PC-3 (cell line): ENCODE data around the gene DBX2. TPM values are rescaled to one million over a fixed set of nuclear protein-coding genes. Genes with fewer than 3 reads are reported as not detected.
"Not testable (repeated sequence)": the region's sequence is repeated elsewhere in the genome, so short reads cannot be mapped to it uniquely, and the experiment has no call there.

Source experiments
- ATAC-seq: fragments of 200-7000 bp; cut with Tn5 transposase; 2 replicates; pipeline ENCODE4 v1.9.1; 2020; ENCODE audit warnings: mild to moderate bottlenecking, moderate library complexity
- Bru-seq: library from RNA; stranded (reverse); fragments of 400-500 nt; gene quantifications from one replicate; lab custom pipeline; 2021; lab: Mats Ljungman, UMichigan
- BruChase-seq, 2 experiments: library from RNA; stranded (reverse); fragments of 400-500 nt; gene quantifications; one replicate each; lab custom pipeline; 2021; lab: Mats Ljungman, UMichigan
- BruUV-seq: library from RNA; stranded (reverse); fragments of 400-500 nt; replicated peaks from 2 replicates; lab custom pipeline; 2021; lab: Mats Ljungman, UMichigan
- CTCF ChIA-PET: fragments of 300-600 bp; sonication (Branson Sonifier 250); formaldehyde crosslinking; loops from one replicate; lab custom pipeline; 2022; ENCODE audit warnings: antibody characterized with exemption; lab: Charles Lee
- POLR2A ChIA-PET: fragments of 300-600 bp; sonication (Branson Sonifier 250); formaldehyde crosslinking; loops from one replicate; lab custom pipeline; 2022; ENCODE audit warnings: antibody characterized with exemption; ENCODE audit not compliant: unreplicated experiment; lab: Charles Lee
- DNase-seq: peaks from one replicate; pipeline ENCODE4 v3.0.0-alpha.2; 2015
- H2AFZ ChIP-seq: fragments of 300-600 bp; sonication (generic); 2 replicates; pipeline ENCODE4 v1.6.0; 2016; ENCODE audit warnings: antibody characterized with exemption, low read length
- H3F3A ChIP-seq: fragments of 300-600 bp; sonication (generic); one replicate; pipeline ENCODE4 v1.6.0; 2017; ENCODE audit warnings: antibody characterized with exemption, low read length, control low read depth, mild to moderate bottlenecking; ENCODE audit not compliant: unreplicated experiment
- H3K27ac ChIP-seq: fragments of 300-600 bp; sonication (generic); 2 replicates; pipeline ENCODE4 v1.5.1; 2016; ENCODE audit warnings: mild to moderate bottlenecking, low read length
- H3K27me3 ChIP-seq: fragments of 300-600 bp; sonication (generic); 2 replicates; pipeline ENCODE4 v1.6.1; 2016; ENCODE audit warnings: low read length, mixed read lengths
- H3K36me3 ChIP-seq: fragments of 300-600 bp; sonication (generic); 2 replicates; pipeline ENCODE4 v1.6.1; 2016; ENCODE audit warnings: low read depth, mixed run types, low read length, mixed read lengths
- H3K4me1 ChIP-seq: fragments of 300-600 bp; sonication (generic); 2 replicates; pipeline ENCODE4 v1.5.1; 2016; ENCODE audit warnings: low read length; ENCODE audit not compliant: insufficient read depth
- H3K4me2 ChIP-seq: fragments of 300-600 bp; sonication (generic); 2 replicates; pipeline ENCODE4 v1.6.0; 2016; ENCODE audit warnings: low read length
- H3K4me3 ChIP-seq: fragments of 300-600 bp; sonication (generic); 2 replicates; pipeline ENCODE4 v1.5.1; 2016; ENCODE audit warnings: mild to moderate bottlenecking, low read length, mixed read lengths
- H3K79me2 ChIP-seq: fragments of 300-600 bp; sonication (generic); 2 replicates; pipeline ENCODE4 v1.6.1; 2017; ENCODE audit warnings: low read length, mixed read lengths
- H3K9ac ChIP-seq: fragments of 300-600 bp; sonication (generic); 2 replicates; pipeline ENCODE4 v1.6.0; 2016; ENCODE audit warnings: mild to moderate bottlenecking, low read length
- H3K9me2 ChIP-seq: fragments of 300-600 bp; sonication (generic); replicated peaks from 2 replicates; pipeline ENCODE4 v1.6.1; 2016; ENCODE audit warnings: mixed run types, low read length, mixed read lengths
- H3K9me3 ChIP-seq: fragments of 300-600 bp; sonication (generic); 2 replicates; pipeline ENCODE4 v1.6.1; 2016; ENCODE audit warnings: low read length, mixed read lengths
- H4K20me1 ChIP-seq: fragments of 300-600 bp; sonication (generic); 2 replicates; pipeline ENCODE4 v1.6.1; 2016; ENCODE audit warnings: low read length, mixed read lengths
- EZH2 ChIP-seq: fragments of 300-600 bp; sonication (generic); IDR thresholded peaks from one replicate; pipeline ENCODE4 v1.6.1; 2017; ENCODE audit warnings: antibody characterized with exemption, mild to moderate bottlenecking, low read length; ENCODE audit not compliant: unreplicated experiment
- EZH2phosphoT487 ChIP-seq: fragments of 300-600 bp; sonication (generic); IDR thresholded peaks from 2 replicates; pipeline ENCODE4 v1.6.1; 2018; ENCODE audit warnings: mild to moderate bottlenecking, antibody characterized with exemption, low read length, borderline replicate concordance
- intact Hi-C: fragments of 100-400 bp; cut with micrococcal nuclease; formaldehyde crosslinking; loops from 2 replicates; pipeline ENCODE4 v1.9.0; 2023
- long read RNA-seq: library from polyadenylated mRNA; unstranded; transcript quantifications from one replicate; pipeline ENCODE4 v2.0.0, GENCODE V29; 2021; ENCODE audit not compliant: unreplicated experiment
- total RNA-seq: library from RNA; depleted of rRNA; stranded (reverse); fragments of >200 nt; gene quantifications from 2 replicates; pipeline ENCODE4 v1.2.3, GENCODE V29; 2014; rRNA removed
- TF ChIP-seq, protein P1 (sequence below): fragments of 300-600 bp; sonication (generic); conservative IDR thresholded peaks from 2 replicates; pipeline ENCODE4 v1.5.1; 2017; ENCODE audit warnings: antibody characterized with exemption, low read depth, mild to moderate bottlenecking, low read length

DBX2 gene
- total RNA-seq (not detected in 2 replicates), Bru-seq, nascent RNA (not detected), BruChase-seq, experiment 1, labeled RNA remaining after a 6-hour chase (not detected), BruChase-seq, experiment 2, labeled RNA remaining after a 2-hour chase (not detected)
- long read RNA-seq = 0 reads

DNA sequence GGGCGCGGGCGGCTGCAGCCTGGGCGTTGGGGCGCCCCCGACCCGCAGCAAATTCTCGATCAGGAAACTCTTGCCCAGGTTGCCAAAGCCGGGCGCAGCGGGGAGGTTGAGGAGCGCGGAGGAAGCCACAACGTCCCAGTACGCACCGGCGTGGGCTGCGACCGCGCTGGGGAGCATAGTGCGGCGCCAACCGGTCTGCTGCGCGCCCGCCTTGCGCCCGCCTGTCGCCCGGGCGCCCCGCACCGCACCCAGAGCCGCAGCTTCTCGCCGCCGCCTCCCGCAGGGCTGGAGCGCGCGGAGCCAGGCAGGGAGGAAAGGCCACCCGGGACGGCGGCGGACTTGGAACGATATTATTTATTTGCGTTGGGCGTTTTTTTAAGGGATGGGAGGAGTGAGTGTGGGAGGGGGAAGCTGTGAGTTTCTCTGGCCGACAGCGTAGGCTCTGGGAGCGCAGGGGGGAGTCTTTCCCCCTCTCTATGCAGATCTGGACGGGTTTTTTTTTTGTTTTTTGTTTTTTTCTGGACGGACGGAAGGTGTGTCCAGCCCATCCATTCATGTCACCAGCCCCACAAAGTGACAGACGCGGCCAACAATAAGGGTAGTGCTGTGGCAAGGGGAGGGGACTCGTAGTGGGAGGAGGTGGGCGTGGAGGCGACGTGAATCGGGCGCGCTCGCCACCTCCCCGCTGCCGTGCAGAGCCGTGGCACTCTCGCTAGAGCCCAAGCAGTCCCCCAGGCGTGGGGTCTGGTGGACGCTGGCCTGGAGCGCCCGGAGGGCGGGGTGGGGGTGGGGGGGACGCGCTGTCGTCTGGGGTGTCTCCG, at the start of gene DBX2:
TSS of gene DBX2 (minus strand) at position 349 of the 821 bp plus-strand sequence. CDS start at position 177, 172 bp downstream.
- Histone ChIP-seq H2AFZ (peak within 1 kb of the TSS; percentile 63), H3K4me3 (peak within 1 kb of the TSS; percentile 62), H4K20me1 (no peaks in the 10 kb centered on the region), H3K27ac (no peak within 1 kb of the TSS), H3K9me3 (no peaks in the 10 kb centered on the region), H3K36me3 (no peaks in the 10 kb centered on the region), H3F3A (no peaks in the 10 kb centered on the region), H3K9me2 (no peaks in the 10 kb centered on the region), H3K27me3 (peaks cover 84% of the 10 kb centered on the region), H3K9ac (no peak within 1 kb of the TSS), H3K4me1 (no peaks in the 10 kb centered on the region), H3K4me2 (peak within 1 kb of the TSS; percentile 80), H3K79me2 (no peaks in the 10 kb centered on the region)
- peak; percentile 29; the same call in 1 of the 2 replicates for ATAC-seq
- DNase-seq = no peak
- ChIA-PET POLR2A (no interaction called here), CTCF (no interaction called here)
- intact Hi-C loops = no loop called here
- peak; percentile 33 for TF ChIP-seq EZH2
- no peak for TF ChIP-seq EZH2phosphoT487
- TF ChIP-seq, protein P1, sequence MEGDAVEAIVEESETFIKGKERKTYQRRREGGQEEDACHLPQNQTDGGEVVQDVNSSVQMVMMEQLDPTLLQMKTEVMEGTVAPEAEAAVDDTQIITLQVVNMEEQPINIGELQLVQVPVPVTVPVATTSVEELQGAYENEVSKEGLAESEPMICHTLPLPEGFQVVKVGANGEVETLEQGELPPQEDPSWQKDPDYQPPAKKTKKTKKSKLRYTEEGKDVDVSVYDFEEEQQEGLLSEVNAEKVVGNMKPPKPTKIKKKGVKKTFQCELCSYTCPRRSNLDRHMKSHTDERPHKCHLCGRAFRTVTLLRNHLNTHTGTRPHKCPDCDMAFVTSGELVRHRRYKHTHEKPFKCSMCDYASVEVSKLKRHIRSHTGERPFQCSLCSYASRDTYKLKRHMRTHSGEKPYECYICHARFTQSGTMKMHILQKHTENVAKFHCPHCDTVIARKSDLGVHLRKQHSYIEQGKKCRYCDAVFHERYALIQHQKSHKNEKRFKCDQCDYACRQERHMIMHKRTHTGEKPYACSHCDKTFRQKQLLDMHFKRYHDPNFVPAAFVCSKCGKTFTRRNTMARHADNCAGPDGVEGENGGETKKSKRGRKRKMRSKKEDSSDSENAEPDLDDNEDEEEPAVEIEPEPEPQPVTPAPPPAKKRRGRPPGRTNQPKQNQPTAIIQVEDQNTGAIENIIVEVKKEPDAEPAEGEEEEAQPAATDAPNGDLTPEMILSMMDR = no peak
- BruUV-seq = no TSS peak

DNA sequence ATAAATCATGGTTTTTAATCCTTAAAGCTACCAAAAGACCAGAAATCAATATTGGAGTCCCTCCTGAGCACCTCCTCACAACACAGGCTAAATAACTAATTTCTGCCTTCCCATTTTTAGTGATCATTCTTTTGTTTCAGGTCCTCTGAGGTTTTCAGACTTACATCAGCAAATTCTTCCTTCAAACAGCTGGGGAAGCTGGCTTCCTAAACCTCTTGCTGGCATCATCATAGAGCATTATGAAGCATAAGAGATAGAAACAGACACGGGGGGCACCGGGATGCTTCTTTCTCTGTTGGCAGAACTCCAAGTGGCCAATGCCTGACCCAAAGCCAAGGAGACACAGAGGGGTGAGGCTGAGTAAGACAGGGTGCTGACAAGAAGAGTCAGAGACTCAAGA, 47.9 kb upstream of the DBX2 start:
- CTCF ChIA-PET = no interaction called here
- Histone ChIP-seq H3K36me3 (no peaks in the 10 kb centered on the region), H4K20me1 (no peaks in the 10 kb centered on the region), H3K4me3 (no peak overlapping the region), H3K4me2 (no peak overlapping the region), H3K4me1 (no peaks in the 10 kb centered on the region), H2AFZ (no peak overlapping the region), H3K9me2 (no peaks in the 10 kb centered on the region), H3F3A (no peaks in the 10 kb centered on the region), H3K9me3 (no peaks in the 10 kb centered on the region), H3K27me3 (peaks cover 40% of the 10 kb centered on the region), H3K9ac (no peak overlapping the region), H3K27ac (no peak overlapping the region), H3K79me2 (no peaks in the 10 kb centered on the region)
- DNase-seq (no peak), ATAC-seq (no peak)
- TF ChIP-seq EZH2 (no peak), EZH2phosphoT487 (no peak)
- TF ChIP-seq, protein P1 = no peak
- no TSS peak for BruUV-seq
- intact Hi-C loops = no loop called here
- POLR2A ChIA-PET = no interaction called here

DNA sequence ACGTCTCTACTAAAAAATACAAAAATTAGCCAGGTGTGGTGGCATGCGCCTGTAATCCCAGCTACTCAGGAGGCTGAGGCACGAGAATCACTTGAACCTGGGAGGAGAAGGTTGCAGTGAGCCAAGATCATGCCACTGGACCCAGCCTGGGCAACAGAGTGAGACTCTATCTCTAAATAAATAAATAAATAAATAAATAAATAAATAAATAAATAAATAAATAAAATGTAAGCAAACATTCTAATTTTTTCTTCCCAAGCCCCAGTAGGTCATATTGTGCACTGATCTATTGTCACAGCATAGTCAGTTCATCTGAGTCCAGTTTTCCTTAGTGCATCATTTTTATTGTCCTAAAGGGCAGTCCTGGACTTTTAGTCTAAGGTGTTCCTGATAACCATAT, 44.5 kb upstream of the DBX2 start:
- ATAC-seq, H3F3A ChIP-seq, H4K20me1 ChIP-seq, POLR2A ChIA-PET, H2AFZ ChIP-seq, H3K4me2 ChIP-seq, H3K4me3 ChIP-seq, H3K27ac ChIP-seq, H3K79me2 ChIP-seq, H3K4me1 ChIP-seq, H3K9me3 ChIP-seq, BruUV-seq, H3K36me3 ChIP-seq, intact Hi-C loops, H3K9ac ChIP-seq, H3K9me2 ChIP-seq, CTCF ChIA-PET, DNase-seq: not testable (repeated sequence)
- peaks cover 49% of the 10 kb centered on the region for H3K27me3 ChIP-seq
